HG03558 (cell line): ENCODE results near the gene IDH2.

Experiments
- ATAC-seq: cut with Tn5 transposase; IDR thresholded peaks from one replicate; pipeline ENCODE4 v1.9.1; 2021; ENCODE audit warnings: moderate number of reproducible peaks; ENCODE audit not compliant: unreplicated experiment; ENCODE audit errors: extremely low read depth

The IDH2 gene

DNA sequence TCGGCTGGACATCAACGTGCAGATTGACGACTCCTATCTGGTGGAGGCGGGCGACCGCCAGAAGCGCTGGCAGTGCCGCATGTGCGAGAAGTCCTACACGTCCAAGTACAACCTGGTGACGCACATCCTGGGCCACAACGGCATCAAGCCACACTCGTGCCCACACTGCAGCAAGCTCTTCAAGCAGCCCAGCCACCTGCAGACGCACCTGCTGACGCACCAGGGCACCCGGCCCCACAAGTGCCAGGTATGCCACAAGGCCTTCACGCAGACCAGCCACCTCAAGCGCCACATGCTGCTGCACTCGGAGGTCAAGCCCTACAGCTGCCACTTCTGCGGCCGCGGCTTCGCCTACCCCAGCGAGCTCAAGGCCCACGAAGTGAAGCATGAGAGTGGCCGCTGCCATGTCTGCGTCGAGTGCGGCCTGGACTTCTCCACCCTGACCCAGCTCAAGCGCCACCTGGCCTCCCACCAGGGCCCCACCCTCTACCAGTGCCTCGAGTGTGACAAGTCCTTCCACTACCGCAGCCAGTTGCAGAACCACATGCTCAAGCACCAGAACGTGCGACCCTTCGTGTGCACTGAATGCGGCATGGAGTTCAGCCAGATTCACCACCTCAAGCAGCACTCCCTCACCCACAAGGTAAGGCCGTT is 34.2 kb downstream of the IDH2 start:
- no peak for ATAC-seq

- ATAC-seq = no peak
These were observed 34.9 kb downstream of the IDH2 start for GRCh38 chr15:90067181-90067952.

GRCh38 chr15:90065682-90066049 is 36.6 kb downstream of the IDH2 start:
- no peak for ATAC-seq

DNA sequence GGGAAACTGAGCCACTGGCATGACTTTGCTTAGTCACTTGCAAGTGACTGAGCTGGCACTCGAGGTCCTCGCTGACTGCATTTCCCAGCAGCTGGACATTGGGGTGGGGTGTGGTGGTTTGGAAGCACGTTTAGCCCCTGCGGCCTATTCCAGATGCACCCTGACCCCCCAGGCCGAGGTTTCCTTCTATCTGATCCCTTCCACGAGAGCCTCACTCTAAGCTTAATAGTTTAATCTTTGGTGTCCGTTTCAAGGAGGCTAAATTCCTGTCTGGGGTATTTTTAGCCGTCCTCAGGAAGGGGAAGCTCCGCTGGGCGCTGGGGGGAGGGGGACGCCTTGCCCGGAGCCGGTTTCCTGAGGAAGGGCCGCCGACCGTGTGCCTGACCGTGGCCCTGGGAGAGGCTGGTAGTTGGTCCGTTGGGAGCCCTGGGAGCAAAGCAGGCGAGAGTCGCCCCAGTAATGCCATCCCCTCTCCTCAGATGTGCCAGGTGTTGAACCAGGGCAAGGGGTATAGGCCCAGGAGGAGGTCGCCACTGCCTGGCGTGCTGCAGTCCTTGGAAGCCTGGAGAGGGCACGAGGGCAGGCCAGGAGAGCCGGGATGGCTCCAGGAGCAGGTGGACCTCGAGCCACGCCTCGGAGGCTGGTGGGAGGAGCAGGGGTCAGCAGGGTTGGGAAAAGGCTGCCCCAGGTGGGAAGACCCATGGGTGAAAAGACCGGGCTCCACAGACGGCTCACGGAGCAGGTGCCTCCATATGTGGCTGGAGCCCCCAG is 37.2 kb downstream of the IDH2 start:
- ATAC-seq = no peak

- ATAC-seq = no peak
These were observed 38.5 kb downstream of the IDH2 start for GRCh38 chr15:90063770-90064247.

DNA sequence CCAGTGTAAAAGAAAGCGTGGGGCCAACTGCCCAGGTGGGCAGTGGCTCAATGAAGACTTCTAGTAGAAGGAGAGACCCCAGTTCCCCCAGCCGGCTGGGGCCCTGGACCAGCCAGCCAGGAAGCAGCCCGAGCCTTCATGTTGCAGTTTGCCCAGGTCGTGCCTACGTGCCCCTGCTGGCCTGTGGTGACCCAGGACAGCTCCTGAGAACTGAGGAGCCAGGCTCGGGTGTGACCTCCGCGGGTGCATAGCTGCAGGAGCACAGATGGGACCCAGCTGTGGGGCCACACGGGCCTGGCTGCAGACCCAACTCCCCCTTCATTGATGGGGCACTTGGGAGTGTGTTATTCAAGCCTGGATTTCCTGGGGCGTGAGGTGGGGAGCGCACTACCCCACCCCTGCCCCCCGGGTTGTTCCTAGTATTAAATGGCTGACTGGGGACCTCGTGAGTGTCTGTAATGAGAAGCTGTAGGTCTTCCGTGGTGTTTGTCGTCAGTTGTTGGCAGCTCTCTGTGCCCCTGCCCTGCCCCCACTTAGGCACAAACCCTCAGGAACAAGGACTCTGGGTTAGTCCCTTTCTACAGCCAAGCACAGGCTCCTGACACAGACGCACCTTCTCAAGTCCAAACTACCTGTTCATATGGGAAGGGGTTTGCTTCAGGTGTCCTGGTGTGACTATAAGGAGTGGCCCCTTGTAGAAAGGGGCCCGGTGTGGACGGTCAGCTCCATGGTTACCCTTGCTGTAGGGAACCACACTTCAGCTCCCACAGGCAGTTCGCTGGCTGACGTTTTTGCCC is 39.1 kb downstream of the IDH2 start:
- no peak for ATAC-seq

DNA sequence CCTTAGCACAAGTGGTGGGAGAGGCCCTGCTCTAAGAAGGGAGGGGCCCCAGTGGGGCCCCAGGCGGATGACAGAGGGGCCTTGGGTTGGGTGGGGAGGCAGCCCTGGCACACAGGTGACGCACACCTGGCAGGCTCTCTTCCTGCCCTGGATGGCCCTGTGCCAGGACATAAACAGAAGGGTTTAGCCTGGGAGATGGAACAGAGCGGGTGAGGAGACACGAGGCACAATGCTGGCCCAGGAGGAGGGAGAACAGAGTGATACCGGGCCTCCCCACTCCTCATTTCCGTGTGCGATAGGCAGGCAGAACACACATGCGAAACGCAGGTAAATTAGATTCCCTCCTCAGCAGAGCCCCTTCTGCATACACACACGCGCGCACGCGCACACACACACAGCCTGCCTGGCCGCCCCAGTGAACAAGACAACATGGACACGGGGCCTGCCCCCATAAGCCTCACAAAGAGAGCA is 39.8 kb downstream of the IDH2 start:
- no peak for ATAC-seq

- no peak for ATAC-seq
These were observed 40.2 kb downstream of the IDH2 start for GRCh38 chr15:90062023-90062442.

DNA sequence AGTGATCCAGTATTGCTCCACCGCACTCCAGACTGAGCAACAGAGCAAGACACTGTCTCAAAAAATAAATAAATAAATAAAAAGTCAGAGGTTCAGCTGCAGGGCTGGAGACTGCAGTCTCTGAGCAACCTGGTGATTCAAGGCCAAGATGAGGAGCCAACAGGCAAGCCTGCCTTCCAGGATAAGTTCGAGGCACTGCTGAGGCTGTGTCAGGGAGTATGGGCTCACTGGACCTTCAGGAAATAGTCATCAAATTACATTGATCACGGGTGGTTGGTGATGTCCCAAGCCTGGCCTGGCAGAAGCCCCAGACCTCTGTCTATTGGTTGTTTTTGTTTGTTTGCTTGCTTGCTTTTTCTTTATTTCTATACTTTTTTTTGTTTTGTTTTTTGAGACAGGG is 41.5 kb downstream of the IDH2 start:
- ATAC-seq = no peak

GRCh38 chr15:90059208-90059985 is 42.9 kb downstream of the IDH2 start:
- ATAC-seq = peak; percentile 79

DNA sequence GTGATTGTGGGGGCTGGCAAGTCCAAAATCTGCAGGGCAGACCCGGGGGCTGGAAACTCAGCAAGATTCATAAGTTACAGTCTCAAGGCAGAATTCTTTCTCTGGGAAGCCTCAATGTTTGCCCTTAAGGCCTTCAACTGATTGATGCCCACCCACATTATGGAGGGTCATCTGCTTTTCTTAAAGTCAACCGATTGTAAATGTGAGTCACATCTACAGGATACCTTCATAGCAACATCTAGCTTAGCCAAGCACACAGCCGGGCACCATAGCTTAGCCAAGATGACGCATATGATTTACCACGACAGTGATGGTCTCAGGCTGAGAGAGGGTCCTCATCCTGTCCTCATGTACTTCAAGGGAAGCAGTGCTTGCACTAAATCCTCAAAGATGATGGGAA is 43.5 kb downstream of the IDH2 start:
- no peak for ATAC-seq

DNA sequence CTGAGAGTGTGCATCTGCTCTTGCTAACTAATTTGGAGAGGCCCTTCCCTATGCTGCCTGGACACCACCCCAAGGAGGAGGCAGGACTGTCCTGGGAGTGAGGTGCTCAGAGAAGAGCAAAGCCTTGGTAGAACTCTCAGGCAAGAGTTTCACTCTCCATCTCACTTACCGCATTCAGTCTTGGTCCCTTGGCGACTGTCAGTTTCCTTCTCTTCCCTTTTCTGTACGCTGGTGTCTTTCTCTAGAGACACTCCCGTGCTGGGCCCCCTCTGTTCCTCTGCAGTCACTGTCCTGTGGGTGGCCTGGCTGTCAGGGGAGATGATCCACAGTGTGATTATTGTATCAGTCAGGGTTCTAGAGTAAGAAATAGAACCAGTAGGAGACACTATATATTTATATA is 44.0 kb downstream of the IDH2 start:
- no peak for ATAC-seq

- ATAC-seq = no peak
These were observed 45.7 kb downstream of the IDH2 start for GRCh38 chr15:90056529-90056928.

DNA sequence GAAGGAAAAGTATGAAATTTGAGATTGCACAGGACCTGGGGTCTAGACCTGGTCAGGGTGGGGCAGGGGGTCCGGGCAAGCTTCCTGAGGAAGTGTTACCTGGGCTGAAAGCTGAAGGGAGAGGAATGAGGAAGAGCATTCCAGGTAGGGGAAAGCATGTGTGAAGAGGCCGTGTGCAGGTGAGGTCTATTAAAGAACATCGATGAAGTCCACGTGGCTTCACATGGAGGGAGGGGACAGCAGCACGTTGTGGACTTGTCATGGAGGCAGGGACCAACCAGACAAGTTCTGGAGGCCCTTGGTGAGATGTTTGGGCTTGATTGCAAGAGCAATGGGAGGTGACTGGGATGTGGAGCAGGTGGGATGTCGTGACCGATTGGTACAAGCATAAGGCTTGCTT is 47.1 kb downstream of the IDH2 start:
- no peak for ATAC-seq

- no peak for ATAC-seq
These were observed 47.6 kb downstream of the IDH2 start for GRCh38 chr15:90054618-90055097.

GRCh38 chr15:90053685-90054466 is 48.4 kb downstream of the IDH2 start:
- ATAC-seq = no peak

DNA sequence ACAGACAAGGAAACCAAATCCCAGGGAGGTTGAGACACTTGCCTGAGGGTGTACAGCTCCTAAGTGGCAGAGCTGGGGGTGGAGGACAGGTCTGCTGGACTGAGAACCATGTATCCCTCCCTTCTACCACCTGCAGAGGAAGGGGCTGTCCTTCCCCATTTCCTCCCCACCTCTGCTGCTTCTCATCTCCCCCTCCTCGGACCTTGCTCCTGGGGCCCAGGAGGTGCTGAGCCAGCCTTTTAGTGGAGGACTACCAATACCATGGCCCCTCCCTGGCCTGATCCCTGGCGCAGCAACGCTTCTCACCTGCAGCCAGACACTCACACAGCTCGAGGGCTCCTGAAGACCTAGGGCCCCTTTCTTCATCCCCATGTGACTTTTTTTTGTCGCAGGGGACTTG is 50.4 kb downstream of the IDH2 start:
- ATAC-seq = no peak
